Measurements from ENCODE around the gene LRCH4. TPM values are rescaled to one million over a fixed set of nuclear protein-coding genes. Genes with fewer than 3 reads are reported as not detected.
"Not testable (repeated sequence)": the region's sequence is repeated elsewhere in the genome, so short reads cannot be mapped to it uniquely, and the experiment has no call there.

The LRCH4 gene
- total and polyA plus RNA-seq, 2 donors, result 44.0 to 423 TPM

DNA sequence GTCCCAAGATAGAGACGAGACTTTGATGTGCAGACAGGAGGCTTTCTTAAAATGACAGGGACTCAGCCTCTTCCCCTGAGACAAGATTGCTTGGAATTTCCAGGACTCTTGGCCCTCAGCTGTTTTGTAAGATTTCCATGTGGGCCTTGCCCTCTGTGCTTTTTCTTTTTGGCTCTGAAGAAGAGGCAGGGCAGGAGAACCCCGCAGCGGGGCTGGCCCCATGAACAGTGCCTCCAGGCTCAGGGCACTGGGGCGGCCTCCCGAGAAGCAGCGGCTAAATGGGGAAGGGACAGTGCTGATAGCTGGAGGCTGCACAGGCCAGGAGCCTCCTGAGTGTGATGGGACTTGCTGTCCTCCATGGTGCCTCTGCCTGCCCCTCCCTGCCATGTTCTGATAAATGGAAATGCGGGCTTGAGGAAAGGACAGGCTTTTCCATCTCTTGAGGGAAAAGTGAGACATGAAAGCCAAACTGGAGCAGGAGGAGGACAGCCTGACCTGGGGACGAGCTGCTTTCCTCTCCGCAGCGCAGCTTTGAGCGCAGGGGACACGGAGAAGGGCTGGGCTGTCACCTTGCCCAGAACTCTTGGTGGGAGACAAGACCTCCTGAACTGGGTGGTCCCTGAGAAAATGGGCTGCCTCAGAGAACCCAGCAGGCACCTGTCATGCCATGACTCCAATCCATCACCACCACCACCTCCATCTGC is 24.3 kb downstream of the LRCH4 start:
- WGBS, result 98% methylated on average over 12 of the region's 12 CpGs
- H3K27me3 ChIP-seq (ENCODE audit: control insufficient read depth in 2 of 2, insufficient read depth in 1 of 2, low read length in 1 of 2), result no peaks in the 10 kb centered on the region
- H3K36me3 ChIP-seq (ENCODE audit: control insufficient read depth in 2 of 2, insufficient read depth in 2 of 2, low read length in 1 of 2), result peaks cover 9 to 18% of the 10 kb centered on the region in 2 donors
- H3K27ac ChIP-seq (ENCODE audit: low read depth in 1 of 2, low read length in 1 of 2), result no peak overlapping the region
- H3K4me3 ChIP-seq (ENCODE audit: low read length in 2 of 2), result no peak overlapping the region
- no peaks in the 10 kb centered on the region for H3K9me3 ChIP-seq (ENCODE audit: control insufficient read depth in 2 of 2, insufficient read depth in 1 of 2, low read length in 1 of 2)
- H3K4me1 ChIP-seq (ENCODE audit: control insufficient read depth in 2 of 2, insufficient read depth in 2 of 2, low read length in 2 of 2), result peaks cover 0 to 17% of the 10 kb centered on the region in 2 donors
- no peak for DNase-seq (ENCODE audit: low read depth in 6 of 9, low spot score in 9 of 9)

DNA sequence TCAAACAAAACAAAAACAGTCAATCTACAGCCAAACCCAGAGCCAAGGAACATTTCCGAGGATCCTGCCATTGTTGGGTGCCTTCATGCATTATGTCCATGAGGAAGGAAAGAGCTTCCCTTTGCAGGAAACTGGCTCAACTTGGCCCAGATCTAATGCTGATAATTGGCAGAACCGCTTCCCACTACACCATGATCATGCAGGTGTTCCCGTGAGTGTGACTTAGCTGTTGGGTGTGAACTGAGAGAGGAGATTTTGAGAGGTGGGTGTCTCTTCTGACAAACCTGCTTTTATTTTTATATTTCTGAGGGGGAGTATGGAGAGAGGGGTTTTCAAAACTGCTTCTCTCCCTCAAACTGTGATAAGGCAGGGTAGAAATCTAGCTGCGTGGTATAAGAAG is 26.8 kb downstream of the LRCH4 start:
- no peak for DNase-seq (ENCODE audit: low read depth in 6 of 9, low spot score in 9 of 9)
- H3K4me1 ChIP-seq (ENCODE audit: control insufficient read depth in 2 of 2, insufficient read depth in 2 of 2, low read length in 2 of 2), result peaks cover 0 to 14% of the 10 kb centered on the region in 2 donors
- H3K9me3 ChIP-seq (ENCODE audit: control insufficient read depth in 2 of 2, insufficient read depth in 1 of 2, low read length in 1 of 2), result no peaks in the 10 kb centered on the region
- peaks cover 24 to 28% of the 10 kb centered on the region in 2 donors for H3K36me3 ChIP-seq (ENCODE audit: control insufficient read depth in 2 of 2, insufficient read depth in 2 of 2, low read length in 1 of 2)
- peak overlapping the region in 1 of 2 donors; percentile 64 for H3K27ac ChIP-seq (ENCODE audit: low read depth in 1 of 2, low read length in 1 of 2)
- no peak overlapping the region for H3K4me3 ChIP-seq (ENCODE audit: low read length in 2 of 2)
- WGBS, result 98% methylated on average over 4 of the region's 4 CpGs
- H3K27me3 ChIP-seq (ENCODE audit: control insufficient read depth in 2 of 2, insufficient read depth in 1 of 2, low read length in 1 of 2), result no peaks in the 10 kb centered on the region

DNA sequence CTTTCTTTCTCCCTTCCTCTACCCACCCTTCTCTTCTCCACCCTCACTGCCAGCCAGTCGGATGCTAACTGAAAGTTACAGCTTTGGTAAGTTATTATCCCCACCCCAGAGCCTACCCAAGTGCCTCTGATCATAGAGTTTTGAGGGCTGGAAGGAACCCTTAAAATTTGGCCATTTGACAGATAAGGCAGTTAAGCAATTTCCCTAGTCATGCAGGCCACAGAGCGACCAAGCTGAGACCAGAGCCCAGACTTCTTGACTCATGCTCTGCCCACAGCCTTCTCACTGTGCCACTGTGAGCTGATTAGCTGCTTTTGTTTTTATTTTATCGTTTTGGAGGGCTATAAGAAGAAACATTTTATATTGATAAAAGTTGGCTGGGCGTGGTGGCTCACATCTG is 29.4 kb downstream of the LRCH4 start:
- Histone ChIP-seq H3K4me1 (ENCODE audit: control insufficient read depth in 2 of 2, insufficient read depth in 2 of 2, low read length in 2 of 2) (peaks cover 0 to 12% of the 10 kb centered on the region in 2 donors), H3K36me3 (ENCODE audit: control insufficient read depth in 2 of 2, insufficient read depth in 2 of 2, low read length in 1 of 2) (peaks cover 36 to 37% of the 10 kb centered on the region in 2 donors), H3K27ac (ENCODE audit: low read depth in 1 of 2, low read length in 1 of 2) (no peak overlapping the region), H3K4me3 (ENCODE audit: low read length in 2 of 2) (no peak overlapping the region), H3K9me3 (ENCODE audit: control insufficient read depth in 2 of 2, insufficient read depth in 1 of 2, low read length in 1 of 2) (no peaks in the 10 kb centered on the region), H3K27me3 (ENCODE audit: control insufficient read depth in 2 of 2, insufficient read depth in 1 of 2, low read length in 1 of 2) (no peaks in the 10 kb centered on the region)
- WGBS, result 95% methylated on average over 4 of the region's 4 CpGs
- no peak for DNase-seq (ENCODE audit: low read depth in 6 of 9, low spot score in 9 of 9)

DNA sequence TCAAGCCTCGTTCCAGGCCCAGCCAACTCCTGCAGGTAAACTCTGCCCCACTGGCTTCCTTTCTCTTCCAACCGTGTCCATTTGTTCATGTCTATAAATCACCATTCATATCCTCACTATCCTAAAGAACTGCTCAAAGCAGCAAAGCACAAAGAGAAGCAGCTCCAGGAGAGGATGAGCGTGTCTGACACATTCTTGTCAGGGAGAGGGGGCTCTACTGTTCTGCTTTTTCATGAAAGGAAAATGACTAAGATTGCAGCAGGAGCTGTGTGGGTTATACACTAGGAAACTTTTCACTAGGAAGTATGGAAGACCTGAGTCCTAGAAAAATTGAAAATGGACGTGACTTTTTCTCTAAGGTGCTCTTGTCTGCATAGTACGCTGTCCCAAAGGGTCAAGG is 30.2 kb downstream of the LRCH4 start:
- peaks cover 34 to 36% of the 10 kb centered on the region in 2 donors for H3K36me3 ChIP-seq (ENCODE audit: control insufficient read depth in 2 of 2, insufficient read depth in 2 of 2, low read length in 1 of 2)
- H3K27me3 ChIP-seq (ENCODE audit: control insufficient read depth in 2 of 2, insufficient read depth in 1 of 2, low read length in 1 of 2), result no peaks in the 10 kb centered on the region
- no peak overlapping the region for H3K4me3 ChIP-seq (ENCODE audit: low read length in 2 of 2)
- H3K4me1 ChIP-seq (ENCODE audit: control insufficient read depth in 2 of 2, insufficient read depth in 2 of 2, low read length in 2 of 2), result peaks cover 0 to 12% of the 10 kb centered on the region in 2 donors
- WGBS, result 96% methylated on average over 5 of the region's 5 CpGs
- H3K9me3 ChIP-seq (ENCODE audit: control insufficient read depth in 2 of 2, insufficient read depth in 1 of 2, low read length in 1 of 2), result no peaks in the 10 kb centered on the region
- DNase-seq (ENCODE audit: low read depth in 6 of 9, low spot score in 9 of 9), result no peak
- no peak overlapping the region for H3K27ac ChIP-seq (ENCODE audit: low read depth in 1 of 2, low read length in 1 of 2)

DNA sequence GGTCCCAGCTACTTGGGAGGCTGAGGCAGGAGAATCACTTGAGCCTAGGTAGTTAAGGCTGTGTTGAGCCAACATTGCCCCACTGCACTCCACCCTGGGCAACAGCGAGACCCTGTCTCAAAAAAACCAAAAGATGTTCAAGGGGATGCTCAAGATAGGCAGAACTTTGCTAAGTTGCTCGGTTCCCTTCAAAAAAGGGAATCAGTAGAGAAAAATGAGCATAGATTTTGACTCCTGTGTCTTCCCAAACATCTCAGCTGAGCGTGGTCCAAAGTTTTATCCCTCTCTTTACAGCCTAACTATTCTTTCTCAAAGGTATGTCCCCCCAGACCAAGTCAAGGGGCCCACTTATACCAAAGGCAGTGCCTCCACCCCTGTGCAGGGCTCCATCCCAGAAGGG is 32.9 kb downstream of the LRCH4 start:
- peaks cover 37 to 44% of the 10 kb centered on the region in 2 donors for H3K36me3 ChIP-seq (ENCODE audit: control insufficient read depth in 2 of 2, insufficient read depth in 2 of 2, low read length in 1 of 2)
- no peaks in the 10 kb centered on the region for H3K9me3 ChIP-seq (ENCODE audit: control insufficient read depth in 2 of 2, insufficient read depth in 1 of 2, low read length in 1 of 2)
- peaks cover 4 to 14% of the 10 kb centered on the region in 2 donors for H3K4me1 ChIP-seq (ENCODE audit: control insufficient read depth in 2 of 2, insufficient read depth in 2 of 2, low read length in 2 of 2)
- no peak overlapping the region for H3K27ac ChIP-seq (ENCODE audit: low read depth in 1 of 2, low read length in 1 of 2)
- H3K4me3 ChIP-seq (ENCODE audit: low read length in 2 of 2), result no peak overlapping the region
- no peaks in the 10 kb centered on the region for H3K27me3 ChIP-seq (ENCODE audit: control insufficient read depth in 2 of 2, insufficient read depth in 1 of 2, low read length in 1 of 2)
- 97% methylated on average over 3 of the region's 3 CpGs for WGBS
- no peak for DNase-seq (ENCODE audit: low read depth in 6 of 9, low spot score in 9 of 9)

DNA sequence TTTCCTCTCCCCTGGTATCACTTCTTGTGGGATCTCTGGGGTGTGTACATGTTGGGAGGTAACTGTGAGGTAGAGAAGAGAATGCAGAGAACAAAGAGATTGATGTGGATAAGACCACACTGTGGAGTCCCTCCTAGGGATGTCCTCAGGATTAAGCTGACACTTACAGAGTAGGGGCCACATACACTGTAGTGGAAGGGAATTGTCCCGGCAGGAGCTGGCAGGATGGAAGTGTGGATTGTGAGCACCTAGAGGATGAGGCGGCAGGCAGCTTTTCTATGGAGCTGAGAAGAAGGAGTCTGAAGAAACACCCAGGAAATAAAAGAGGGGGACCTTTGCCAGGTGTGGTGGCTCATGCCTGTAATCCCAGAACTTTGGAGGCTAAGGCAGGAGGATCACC is 33.4 kb downstream of the LRCH4 start:
- DNase-seq (ENCODE audit: low read depth in 6 of 9, low spot score in 9 of 9), result no peak
- Histone ChIP-seq H3K27ac (ENCODE audit: low read depth in 1 of 2, low read length in 1 of 2) (no peak overlapping the region), H3K4me1 (ENCODE audit: control insufficient read depth in 2 of 2, insufficient read depth in 2 of 2, low read length in 2 of 2) (peaks cover 4 to 19% of the 10 kb centered on the region in 2 donors), H3K4me3 (ENCODE audit: low read length in 2 of 2) (no peak overlapping the region), H3K36me3 (ENCODE audit: control insufficient read depth in 2 of 2, insufficient read depth in 2 of 2, low read length in 1 of 2) (peaks cover 37 to 44% of the 10 kb centered on the region in 2 donors), H3K9me3 (ENCODE audit: control insufficient read depth in 2 of 2, insufficient read depth in 1 of 2, low read length in 1 of 2) (no peaks in the 10 kb centered on the region), H3K27me3 (ENCODE audit: control insufficient read depth in 2 of 2, insufficient read depth in 1 of 2, low read length in 1 of 2) (no peaks in the 10 kb centered on the region)
- WGBS, result 99% methylated on average over 2 of the region's 2 CpGs

DNA sequence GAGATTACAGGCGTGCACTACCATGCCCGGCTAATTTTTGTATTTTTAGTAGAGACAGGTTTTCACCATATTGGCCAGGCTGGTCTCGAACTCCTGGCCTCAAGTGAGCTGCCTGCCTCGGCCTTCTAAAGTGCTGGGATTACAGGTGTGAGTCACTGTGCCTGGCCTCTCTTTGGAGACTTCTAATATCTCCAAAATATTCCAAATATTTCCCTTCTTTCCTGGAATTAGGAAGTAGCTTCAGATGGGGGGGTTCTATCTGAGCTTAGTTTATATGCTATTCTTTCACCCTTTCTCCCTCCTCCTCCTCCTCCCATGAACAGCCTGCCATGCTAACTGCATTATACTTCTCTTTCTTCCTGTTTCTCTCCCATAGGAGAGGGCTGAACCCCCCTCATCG is 37.5 kb downstream of the LRCH4 start:
- not testable (repeated sequence) for DNase-seq (ENCODE audit: low read depth in 6 of 9, low spot score in 9 of 9); H3K27me3 ChIP-seq (ENCODE audit: control insufficient read depth in 2 of 2, insufficient read depth in 1 of 2, low read length in 1 of 2); H3K4me3 ChIP-seq (ENCODE audit: low read length in 2 of 2); H3K27ac ChIP-seq (ENCODE audit: low read depth in 1 of 2, low read length in 1 of 2); H3K9me3 ChIP-seq (ENCODE audit: control insufficient read depth in 2 of 2, insufficient read depth in 1 of 2, low read length in 1 of 2)
- 96% methylated on average over 5 of the region's 5 CpGs for WGBS
- peaks cover 8 to 51% of the 10 kb centered on the region in 2 donors for H3K4me1 ChIP-seq (ENCODE audit: control insufficient read depth in 2 of 2, insufficient read depth in 2 of 2, low read length in 2 of 2)
- H3K36me3 ChIP-seq (ENCODE audit: control insufficient read depth in 2 of 2, insufficient read depth in 2 of 2, low read length in 1 of 2), result peaks cover 14 to 22% of the 10 kb centered on the region in 2 donors

DNA sequence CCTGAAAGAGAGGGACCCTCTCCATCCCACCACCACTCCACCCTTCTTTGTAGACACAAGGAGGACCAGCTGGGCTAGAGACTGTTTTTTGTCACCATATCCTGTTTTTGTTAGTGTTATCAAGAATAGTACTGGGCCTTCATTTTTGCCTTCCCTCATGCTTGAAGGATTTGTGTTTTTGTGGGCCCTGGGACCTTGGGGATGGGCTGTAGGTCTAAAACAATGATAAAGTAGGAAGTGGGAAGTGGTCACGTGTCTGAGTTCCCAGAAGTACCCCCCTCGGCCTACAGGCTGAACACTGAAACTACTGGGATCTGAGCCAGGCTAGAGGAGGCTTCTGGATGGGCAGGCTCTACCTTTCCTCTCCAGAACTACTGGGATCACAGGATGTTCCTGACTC is 38.1 kb downstream of the LRCH4 start:
- no peaks in the 10 kb centered on the region for H3K9me3 ChIP-seq (ENCODE audit: control insufficient read depth in 2 of 2, insufficient read depth in 1 of 2, low read length in 1 of 2)
- H3K36me3 ChIP-seq (ENCODE audit: control insufficient read depth in 2 of 2, insufficient read depth in 2 of 2, low read length in 1 of 2), result peaks cover 10 to 17% of the 10 kb centered on the region in 2 donors
- peaks cover 8 to 51% of the 10 kb centered on the region in 2 donors for H3K4me1 ChIP-seq (ENCODE audit: control insufficient read depth in 2 of 2, insufficient read depth in 2 of 2, low read length in 2 of 2)
- H3K27ac ChIP-seq (ENCODE audit: low read depth in 1 of 2, low read length in 1 of 2), result peak overlapping the region in 1 of 2 donors; percentile 2
- H3K27me3 ChIP-seq (ENCODE audit: control insufficient read depth in 2 of 2, insufficient read depth in 1 of 2, low read length in 1 of 2), result no peaks in the 10 kb centered on the region
- no peak overlapping the region for H3K4me3 ChIP-seq (ENCODE audit: low read length in 2 of 2)
- WGBS, result 55% methylated on average over 2 of the region's 2 CpGs
- no peak for DNase-seq (ENCODE audit: low read depth in 6 of 9, low spot score in 9 of 9)

DNA sequence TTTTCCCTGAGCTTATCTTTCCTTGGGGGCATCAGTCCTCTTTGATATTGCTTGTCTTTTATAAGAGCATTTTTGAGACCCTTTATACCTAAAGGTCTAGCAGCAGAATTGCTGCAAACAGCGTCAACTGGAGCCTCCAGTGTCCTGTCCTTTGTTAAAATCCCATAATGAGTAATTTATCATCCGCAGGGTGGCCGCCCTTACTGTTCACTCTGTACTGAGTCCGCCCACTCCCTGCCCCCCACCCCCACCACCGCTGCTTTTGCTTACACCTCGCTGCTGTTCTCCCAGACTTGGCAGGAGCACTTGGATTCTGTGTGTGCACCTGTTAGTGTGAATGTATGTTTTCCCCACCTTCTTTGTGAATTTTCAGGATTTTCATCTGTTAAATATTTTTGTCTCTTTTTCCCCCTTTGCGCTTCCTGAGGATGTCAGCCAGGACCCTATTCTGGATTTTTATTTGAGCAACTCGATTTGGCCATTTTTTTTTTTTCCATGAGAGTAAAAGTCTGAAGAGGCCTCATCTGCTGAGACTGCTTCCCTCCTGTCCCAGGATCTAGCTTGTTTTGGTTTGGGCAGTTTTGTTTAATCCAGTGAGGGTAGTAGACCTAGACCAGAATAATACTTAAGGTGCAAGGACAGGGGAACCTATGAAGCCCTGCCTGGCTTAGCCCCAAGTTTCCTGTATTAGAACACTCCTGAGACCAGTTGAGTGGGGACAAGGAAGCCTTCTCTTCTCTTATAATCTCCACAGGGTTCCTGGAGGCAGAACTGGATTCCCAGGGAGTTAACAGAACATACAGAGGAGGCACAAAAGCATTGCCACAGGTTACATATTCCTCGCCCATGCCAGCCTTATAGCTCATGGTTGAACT is 38.8 kb downstream of the LRCH4 start:
- 92% methylated on average over 9 of the region's 9 CpGs for WGBS

More for the DNA sequence above, 38.8 kb downstream of the LRCH4 start:
- H3K27me3 ChIP-seq (ENCODE audit: control insufficient read depth in 2 of 2, insufficient read depth in 1 of 2, low read length in 1 of 2), result no peaks in the 10 kb centered on the region
- no peak for DNase-seq (ENCODE audit: low read depth in 6 of 9, low spot score in 9 of 9)
- H3K9me3 ChIP-seq (ENCODE audit: control insufficient read depth in 2 of 2, insufficient read depth in 1 of 2, low read length in 1 of 2), result no peaks in the 10 kb centered on the region
- H3K4me1 ChIP-seq (ENCODE audit: control insufficient read depth in 2 of 2, insufficient read depth in 2 of 2, low read length in 2 of 2), result peaks cover 8 to 51% of the 10 kb centered on the region in 2 donors
- H3K36me3 ChIP-seq (ENCODE audit: control insufficient read depth in 2 of 2, insufficient read depth in 2 of 2, low read length in 1 of 2), result peaks cover 3 to 9% of the 10 kb centered on the region in 2 donors
- no peak overlapping the region for H3K4me3 ChIP-seq (ENCODE audit: low read length in 2 of 2)
- peak overlapping the region; percentile 66 to 77 for H3K27ac ChIP-seq (ENCODE audit: low read depth in 1 of 2, low read length in 1 of 2)

All from thymus (tissue), 11 donors.